Colonic mucosa (tissue), 4 donors: ENCODE measurements around the gene POLR1C. TPM values are rescaled to one million over a fixed set of nuclear protein-coding genes. Genes with fewer than 3 reads are reported as not detected.

Experiments
- DNase-seq: peaks from one replicate; pipeline ENCODE4 v3.0.0-alpha.2; 2020
- H3K27ac ChIP-seq: fragments of 200-600 bp; one replicate; pipeline ENCODE4 v1.8.0; 2021
- H3K27me3 ChIP-seq: fragments of 200-600 bp; one replicate; pipeline ENCODE4 v1.8.0; 2021
- H3K36me3 ChIP-seq: fragments of 200-600 bp; one replicate; pipeline ENCODE4 v1.8.0; 2021
- H3K4me1 ChIP-seq: fragments of 200-600 bp; one replicate; pipeline ENCODE4 v1.8.0; 2021; ENCODE audit warnings: mild to moderate bottlenecking
- H3K4me3 ChIP-seq: fragments of 200-600 bp; one replicate; pipeline ENCODE4 v1.8.0; 2021
- H3K9ac ChIP-seq, 2 donors: one replicate each; pipeline ENCODE4 v1.7.0; 2013; ENCODE audit warnings: control low read depth in 2 of 2, low read depth in 2 of 2, low read length in 2 of 2
- H3K9me3 ChIP-seq: fragments of 200-600 bp; one replicate; pipeline ENCODE4 v1.8.0; 2021
- intact Hi-C: fragments of 100-400 bp; cut with DNase I; formaldehyde crosslinking; loops from one replicate; pipeline ENCODE4 v1.14.1; 2022
- total RNA-seq, 2 donors: library from RNA; stranded (reverse); fragmentation: NEBNext Ultra II Directional in 1 of 2; extraction: Animal tissue kit (Norgen Biotek cat#: 25700) in 1 of 2; gene quantifications; one replicate each; pipeline ENCODE4 v1.2.1, GENCODE V29; 2021
- TF ChIP-seq, protein P1 (sequence below): fragments of 200-600 bp; IDR thresholded peaks from one replicate; pipeline ENCODE4 v1.8.0; 2022; ENCODE audit warnings: antibody characterized with exemption, mild to moderate bottlenecking
- donor health status: healthy.
- donor health status: DM: no; HTN: no; CAD: no.
- donor health status: DM: no; HTN: no; CAD: no.

The POLR1C gene
- total RNA-seq, 2 donors from 2014 or later = 28.1 to 41.8 TPM

DNA sequence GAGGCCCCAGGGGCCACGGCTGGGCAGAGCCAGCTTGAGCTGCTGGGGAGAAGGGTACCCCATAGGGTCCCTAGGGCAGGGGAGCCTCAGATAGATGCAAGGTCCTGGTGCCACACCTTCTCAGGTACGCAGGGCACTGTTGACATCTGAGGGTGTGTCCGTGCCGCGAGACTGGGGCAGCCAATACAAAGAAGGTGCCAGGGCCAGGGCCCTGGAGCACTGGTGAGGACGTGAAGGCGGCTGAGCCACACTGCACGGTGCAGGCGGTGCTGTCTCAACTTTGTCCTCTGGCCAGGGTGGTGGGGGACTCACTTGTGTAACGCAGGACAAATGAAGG lies 6.1 kb upstream of the POLR1C start:
- Histone ChIP-seq H3K9me3 (no peaks in the 10 kb centered on the region), H3K36me3 (peaks cover 10% of the 10 kb centered on the region), H3K27ac (peak overlapping the region; percentile 74), H3K27me3 (no peaks in the 10 kb centered on the region), H3K4me1 (peaks cover 8% of the 10 kb centered on the region), H3K4me3 (peak overlapping the region; percentile 76), H3K9ac (peak overlapping the region; percentile 72)
- intact Hi-C loops = no loop called here
- peak; percentile 77 for DNase-seq
- TF ChIP-seq, protein P1, sequence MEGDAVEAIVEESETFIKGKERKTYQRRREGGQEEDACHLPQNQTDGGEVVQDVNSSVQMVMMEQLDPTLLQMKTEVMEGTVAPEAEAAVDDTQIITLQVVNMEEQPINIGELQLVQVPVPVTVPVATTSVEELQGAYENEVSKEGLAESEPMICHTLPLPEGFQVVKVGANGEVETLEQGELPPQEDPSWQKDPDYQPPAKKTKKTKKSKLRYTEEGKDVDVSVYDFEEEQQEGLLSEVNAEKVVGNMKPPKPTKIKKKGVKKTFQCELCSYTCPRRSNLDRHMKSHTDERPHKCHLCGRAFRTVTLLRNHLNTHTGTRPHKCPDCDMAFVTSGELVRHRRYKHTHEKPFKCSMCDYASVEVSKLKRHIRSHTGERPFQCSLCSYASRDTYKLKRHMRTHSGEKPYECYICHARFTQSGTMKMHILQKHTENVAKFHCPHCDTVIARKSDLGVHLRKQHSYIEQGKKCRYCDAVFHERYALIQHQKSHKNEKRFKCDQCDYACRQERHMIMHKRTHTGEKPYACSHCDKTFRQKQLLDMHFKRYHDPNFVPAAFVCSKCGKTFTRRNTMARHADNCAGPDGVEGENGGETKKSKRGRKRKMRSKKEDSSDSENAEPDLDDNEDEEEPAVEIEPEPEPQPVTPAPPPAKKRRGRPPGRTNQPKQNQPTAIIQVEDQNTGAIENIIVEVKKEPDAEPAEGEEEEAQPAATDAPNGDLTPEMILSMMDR = no peak

DNA sequence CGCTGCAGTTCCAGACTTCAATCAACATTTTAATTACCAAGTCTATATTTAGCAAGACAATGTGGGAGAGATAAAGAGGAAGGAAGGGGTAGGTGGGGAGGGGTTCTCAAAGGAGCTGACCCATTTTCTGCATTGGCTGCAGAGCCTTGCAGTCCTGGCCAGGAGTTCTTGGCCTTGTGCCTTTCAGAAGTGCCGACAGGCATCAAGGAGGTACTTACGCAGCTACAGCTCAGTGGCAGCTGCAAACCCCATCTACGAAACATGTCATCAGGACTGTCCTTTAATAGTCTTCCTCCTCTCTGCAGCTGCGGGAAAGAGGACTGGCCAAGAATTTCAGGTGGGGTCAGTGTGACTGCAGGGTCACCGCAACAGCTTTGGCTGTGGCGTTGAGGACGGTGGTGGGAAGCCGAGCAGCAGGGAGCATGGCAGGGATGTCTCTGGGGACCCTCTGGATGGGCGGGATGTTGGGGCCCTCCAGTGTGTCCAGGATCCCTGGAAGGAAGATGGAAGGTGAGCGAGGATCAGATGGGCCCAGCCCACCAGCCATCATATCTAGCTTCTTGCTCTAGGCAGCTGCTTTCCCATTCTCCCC lies 5.0 kb upstream of the POLR1C start:
- no peak for DNase-seq
- Histone ChIP-seq H3K36me3 (peaks cover 10% of the 10 kb centered on the region), H3K9me3 (no peaks in the 10 kb centered on the region), H3K27me3 (no peaks in the 10 kb centered on the region), H3K9ac (no peak overlapping the region), H3K4me1 (peaks cover 12% of the 10 kb centered on the region), H3K27ac (no peak overlapping the region), H3K4me3 (no peak overlapping the region)
- TF ChIP-seq, protein P1 = no peak
- intact Hi-C loops = no loop called here

DNA sequence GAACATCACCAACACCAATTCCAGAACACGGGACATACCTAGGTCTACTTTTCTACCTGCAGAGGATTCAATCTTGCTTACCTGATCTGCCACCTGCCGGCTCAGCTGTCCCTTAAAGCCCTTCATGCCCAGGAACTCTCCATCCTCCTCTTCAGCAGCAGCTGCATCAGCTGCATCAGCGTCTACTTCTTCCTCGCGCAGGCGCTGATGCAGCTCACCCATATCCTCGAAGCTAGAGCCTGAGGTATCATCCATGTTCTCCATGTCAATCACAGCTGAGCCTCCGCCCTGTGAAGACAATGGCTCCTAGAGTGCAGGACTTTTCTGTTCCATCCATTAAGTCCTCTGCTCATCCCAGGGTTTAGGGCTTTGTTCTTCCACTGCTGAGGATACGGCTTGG lies 1.1 kb upstream of the POLR1C start:
- Histone ChIP-seq H3K36me3 (peaks cover 10% of the 10 kb centered on the region), H3K4me1 (peaks cover 19% of the 10 kb centered on the region), H3K9me3 (no peaks in the 10 kb centered on the region), H3K27me3 (no peaks in the 10 kb centered on the region), H3K9ac (peak overlapping the region; percentile 82 to 97), H3K4me3 (peak overlapping the region; percentile 97), H3K27ac (no peak overlapping the region)
- TF ChIP-seq, protein P1 = no peak
- DNase-seq = no peak
- intact Hi-C loops = no loop called here

DNA sequence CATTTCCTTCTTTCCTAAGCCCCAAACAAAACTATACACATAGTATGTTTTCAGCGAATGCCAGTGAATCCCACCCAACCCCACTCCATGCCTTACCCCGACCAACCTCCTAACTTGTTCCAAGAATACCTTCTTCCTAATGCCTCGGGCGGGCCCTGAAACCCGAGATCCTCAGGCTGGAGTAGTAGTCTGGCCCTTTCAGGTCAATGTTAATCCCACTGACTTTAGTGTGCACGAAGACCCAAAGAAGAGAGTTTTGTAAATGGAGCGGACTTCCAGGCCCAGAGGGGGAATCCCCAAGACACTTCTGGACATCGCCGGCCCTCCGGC lies 557 bp upstream of the POLR1C start:
- TF ChIP-seq, protein P1 = no peak
- Histone ChIP-seq H3K27ac (peak overlapping the region; percentile 89), H3K4me3 (peak overlapping the region; percentile 97), H3K9ac (peak overlapping the region; percentile 82 to 97), H3K36me3 (peaks cover 10% of the 10 kb centered on the region), H3K4me1 (peaks cover 19% of the 10 kb centered on the region), H3K27me3 (no peaks in the 10 kb centered on the region), H3K9me3 (no peaks in the 10 kb centered on the region)
- no peak for DNase-seq
- intact Hi-C loops = no loop called here

DNA sequence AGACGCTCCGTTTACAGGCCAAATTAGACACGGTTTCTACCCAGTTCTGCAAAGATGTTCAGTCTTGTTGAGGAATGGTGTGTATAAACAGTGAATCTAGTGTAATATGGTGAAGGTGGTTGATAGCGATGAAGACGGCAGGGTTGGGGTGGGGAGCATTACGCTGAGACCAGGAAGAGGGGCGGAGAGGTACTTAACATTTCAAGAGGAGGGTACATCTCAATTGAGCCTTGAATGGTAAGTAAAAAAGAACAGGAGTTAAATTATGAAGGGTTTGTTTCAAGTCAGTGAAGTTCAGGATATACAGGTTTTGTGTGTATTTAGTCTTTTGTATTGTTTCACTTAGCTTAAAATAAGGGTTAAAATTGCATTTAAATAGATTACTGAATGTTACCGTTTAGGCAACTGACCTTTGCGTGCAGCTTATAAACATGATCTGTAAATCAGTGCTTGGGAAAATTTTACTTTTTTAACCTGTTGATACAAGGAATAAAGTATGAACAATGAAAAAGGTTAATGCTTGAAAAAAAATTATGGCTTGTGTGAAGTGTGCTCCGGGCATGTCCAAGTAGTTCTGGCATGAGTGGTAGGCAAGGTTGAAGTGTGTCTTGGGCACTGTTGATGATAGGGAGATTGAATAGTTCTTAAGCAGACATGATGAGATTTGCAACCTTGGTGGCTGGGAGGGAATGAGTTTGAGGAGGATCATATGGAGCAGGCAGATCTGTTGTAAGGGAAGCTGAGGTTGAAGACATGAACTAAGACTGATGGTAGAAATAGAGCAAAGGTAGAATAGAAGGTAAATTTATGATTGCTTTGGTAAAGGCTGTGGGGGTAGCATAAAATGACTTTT lies 842 bp downstream of the POLR1C start:
- H3K9me3 ChIP-seq = no peaks in the 10 kb centered on the region
- intact Hi-C loops = no loop called here
- H3K27me3 ChIP-seq = no peaks in the 10 kb centered on the region
- peak overlapping the region; percentile 89 for H3K27ac ChIP-seq
- TF ChIP-seq, protein P1 = no peak
- H3K4me1 ChIP-seq = peaks cover 19% of the 10 kb centered on the region
- DNase-seq = no peak
- H3K36me3 ChIP-seq = peaks cover 14% of the 10 kb centered on the region
- H3K4me3 ChIP-seq = peak overlapping the region; percentile 97
- peak overlapping the region; percentile 75 to 97 for H3K9ac ChIP-seq
